NK-92 treated with Interleukin-12 subunit alpha and Interleukin-12 subunit beta, amount 100 ng/mL, for 24 hours (cell line): Measurements from ENCODE around the gene PKD2.
"Not testable (repeated sequence)": the region's sequence is repeated elsewhere in the genome, so short reads cannot be mapped to it uniquely, and the experiment has no call there.

Experiments
- DNase-seq: peaks from one replicate; lab custom pipeline; 2025; lab: John Stamatoyannopoulos, UW

PKD2 gene

DNA sequence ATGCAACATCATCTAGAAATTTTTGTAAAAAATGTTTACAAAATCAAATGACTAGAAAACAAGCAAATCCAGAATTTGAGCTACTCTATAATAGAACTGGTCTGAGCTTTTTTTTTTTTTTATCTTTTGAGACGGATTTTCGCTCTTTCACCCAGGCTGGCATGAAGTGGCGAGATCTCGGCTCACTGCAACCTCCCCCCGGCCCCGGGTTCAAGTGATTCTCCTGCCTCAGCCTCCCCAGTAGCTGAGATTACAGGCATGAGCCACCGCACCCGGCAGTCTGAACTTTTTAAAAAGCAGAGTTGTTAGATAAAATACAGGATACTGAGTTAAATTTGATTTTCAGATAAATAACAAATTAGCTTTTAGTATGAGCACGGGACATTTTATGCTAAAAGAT lies 20.9 kb upstream of the PKD2 start:
- no peak for DNase-seq

DNA sequence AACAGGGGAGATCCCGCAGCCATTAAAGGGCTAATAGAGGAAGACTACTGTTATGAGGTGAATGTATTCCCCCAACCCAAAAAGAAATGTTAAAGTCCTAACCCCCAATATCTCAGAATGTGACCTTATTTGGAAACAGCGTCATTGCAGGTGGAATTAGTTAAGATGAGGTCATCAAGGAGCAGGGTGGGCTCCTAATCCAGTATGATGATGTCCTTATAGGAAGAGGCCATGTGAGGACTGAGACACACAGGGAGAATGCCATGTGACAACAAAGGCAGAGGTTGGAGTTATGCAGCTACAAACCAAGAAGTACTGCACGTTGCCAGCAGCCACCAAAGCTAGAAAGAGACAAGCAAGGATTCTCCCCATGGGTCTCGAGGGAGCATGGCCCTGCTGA lies 17.7 kb upstream of the PKD2 start:
- DNase-seq: no peak

DNA sequence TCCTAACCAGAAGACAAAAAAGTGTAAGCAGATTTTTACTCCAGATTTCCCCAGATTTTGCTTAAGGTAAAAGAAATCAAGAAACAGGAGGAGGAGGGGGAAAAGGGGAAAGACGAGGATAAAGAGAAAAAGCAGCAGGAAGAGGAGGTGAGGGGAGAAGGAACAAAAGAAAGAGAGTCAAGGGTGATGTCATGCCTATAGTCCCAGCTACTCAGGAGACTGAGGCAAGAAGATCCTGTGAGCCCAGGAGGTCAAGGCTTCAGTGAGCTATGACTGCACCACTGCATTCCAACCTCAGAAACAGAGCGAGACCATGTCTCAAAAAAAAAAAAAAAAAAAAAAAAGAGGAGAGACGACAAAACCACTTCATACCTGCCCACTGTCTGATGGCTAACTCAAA lies 12.0 kb upstream of the PKD2 start:
- no peak for DNase-seq

DNA sequence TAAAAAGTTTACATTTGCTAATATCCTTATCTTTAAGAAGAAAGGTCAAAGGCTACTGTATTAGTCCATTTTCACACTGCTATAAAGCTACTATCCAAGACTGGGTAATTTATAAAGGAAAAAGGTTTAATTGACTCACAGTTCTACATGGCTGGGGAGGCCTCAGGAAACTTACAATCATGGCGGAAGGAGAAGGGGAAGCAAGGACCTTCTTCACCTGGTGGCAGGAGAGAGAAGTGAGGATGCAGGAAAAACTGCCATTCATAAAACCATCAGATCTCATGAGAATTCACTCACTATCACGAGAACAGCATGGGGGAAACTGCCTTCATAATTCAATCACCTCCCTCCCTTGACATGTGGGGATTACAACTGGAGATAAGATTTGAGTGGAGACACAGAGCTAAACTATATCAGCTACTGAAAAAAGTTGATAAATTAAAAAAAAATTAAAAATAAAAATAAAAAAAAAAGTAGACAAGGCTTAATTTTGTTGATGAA lies 8.2 kb upstream of the PKD2 start:
- not testable (repeated sequence) for DNase-seq

DNA sequence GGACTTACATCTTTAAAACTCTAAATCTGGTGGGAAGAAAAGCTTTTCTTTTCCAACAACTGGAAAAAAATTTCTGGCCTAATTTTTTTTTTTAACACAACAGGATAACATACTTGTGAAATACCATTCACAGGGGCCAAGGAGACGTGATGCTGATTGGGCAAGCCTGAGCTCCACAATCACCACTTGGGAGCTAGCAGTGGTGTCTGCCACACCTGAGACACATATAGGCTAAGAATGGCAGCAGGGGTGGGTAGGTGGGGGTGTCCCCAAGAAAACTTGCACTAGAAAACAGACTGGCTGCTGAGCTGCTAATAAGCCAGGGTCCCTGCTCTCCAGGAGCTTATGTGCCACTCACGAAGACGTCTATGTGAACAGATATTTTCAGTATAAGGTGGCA lies 5.6 kb upstream of the PKD2 start:
- DNase-seq: no peak

DNA sequence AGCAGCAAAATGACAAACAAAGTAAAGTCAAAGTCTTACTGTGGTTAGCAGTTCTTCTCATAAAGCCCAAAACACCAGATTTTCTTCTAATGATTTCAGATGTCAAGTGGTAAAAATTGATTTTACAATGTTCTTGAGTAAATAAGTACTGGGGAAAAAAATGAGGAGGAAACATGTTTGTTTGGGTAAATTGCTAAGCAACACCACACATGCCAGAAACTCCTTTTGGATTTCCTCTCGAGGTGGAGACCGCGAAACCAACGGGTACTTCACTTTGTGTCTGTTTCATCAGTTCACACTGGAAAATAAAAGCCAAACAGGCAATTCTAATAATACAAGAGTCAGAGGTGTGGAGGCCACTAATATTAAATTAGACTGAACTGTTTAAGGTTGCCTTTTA lies 4.6 kb upstream of the PKD2 start:
- no peak for DNase-seq

DNA sequence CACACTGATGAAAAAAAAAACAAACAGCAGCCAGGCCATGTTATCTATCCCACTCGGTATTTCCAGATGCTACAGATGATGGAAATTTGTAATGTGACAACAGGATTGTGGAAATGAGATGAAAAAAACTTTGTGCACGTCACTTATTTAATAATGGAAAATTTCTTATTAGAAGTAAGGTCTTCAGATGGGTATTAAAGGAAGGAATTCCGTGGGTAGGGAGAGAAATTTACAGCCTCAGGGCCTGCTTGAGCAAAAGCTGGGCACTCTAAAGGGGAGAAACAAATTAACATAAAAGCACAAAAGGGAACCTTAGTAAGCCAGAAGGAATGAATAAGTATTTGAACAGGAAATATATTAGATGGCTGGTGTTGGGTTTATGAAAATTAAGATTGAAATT lies 4.2 kb upstream of the PKD2 start:
- DNase-seq: no peak

DNA sequence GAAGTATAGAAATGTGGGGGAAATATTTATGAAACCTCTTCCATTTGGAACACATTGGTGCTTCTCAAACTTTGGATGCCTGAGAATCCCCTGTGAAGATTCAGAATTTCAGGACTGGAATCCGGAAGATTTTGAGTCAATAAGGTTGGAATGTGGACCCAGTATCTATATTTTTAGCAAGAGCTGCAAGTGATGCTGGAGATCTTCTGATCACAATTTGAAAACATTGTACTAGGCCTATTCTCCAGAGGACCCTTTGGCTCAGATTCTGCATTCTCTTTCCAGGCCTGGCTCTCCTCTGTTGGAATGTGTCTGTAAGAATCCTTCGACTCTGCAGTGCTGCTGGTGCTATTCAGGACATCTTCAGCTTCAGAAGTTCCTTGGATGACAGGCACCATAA lies 2.4 kb upstream of the PKD2 start:
- no peak for DNase-seq

DNA sequence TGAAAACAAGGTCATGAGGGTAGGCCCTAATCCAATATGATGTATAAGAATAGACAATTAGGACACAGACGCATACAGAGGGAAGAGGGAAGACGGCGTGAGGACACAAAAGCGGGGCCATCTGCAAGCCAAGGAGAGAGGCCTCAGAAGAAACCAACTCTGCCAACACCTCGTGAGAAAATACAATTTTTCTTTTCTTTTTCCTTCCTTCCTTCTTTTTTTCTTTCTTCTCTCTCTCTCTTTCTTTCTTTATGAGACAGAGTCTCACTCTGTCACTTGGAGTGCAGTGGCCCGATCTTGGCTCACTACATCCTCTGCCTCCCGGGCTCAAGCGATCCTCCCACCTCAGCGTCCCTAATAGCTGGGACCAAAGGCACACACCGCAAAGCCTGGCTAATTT lies 1.5 kb upstream of the PKD2 start:
- DNase-seq: no peak

DNA sequence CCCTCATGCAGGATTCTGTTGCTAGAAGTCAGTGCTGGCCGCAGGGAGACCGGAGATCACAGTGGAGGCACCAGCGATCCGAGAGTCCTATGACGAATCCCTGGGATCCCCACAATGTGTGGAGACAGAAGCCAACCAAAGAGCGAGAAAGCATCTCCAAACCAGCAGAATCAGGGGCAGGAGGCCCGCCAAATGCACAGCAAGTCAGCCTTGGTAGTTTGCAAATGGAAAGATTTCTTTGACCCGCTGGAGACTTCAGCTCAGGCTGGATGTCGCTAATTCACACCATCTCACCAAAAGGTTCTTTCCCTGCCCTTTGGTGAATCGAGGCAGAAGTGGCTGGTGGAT lies 505 bp upstream of the PKD2 start:
- DNase-seq: no peak

DNA sequence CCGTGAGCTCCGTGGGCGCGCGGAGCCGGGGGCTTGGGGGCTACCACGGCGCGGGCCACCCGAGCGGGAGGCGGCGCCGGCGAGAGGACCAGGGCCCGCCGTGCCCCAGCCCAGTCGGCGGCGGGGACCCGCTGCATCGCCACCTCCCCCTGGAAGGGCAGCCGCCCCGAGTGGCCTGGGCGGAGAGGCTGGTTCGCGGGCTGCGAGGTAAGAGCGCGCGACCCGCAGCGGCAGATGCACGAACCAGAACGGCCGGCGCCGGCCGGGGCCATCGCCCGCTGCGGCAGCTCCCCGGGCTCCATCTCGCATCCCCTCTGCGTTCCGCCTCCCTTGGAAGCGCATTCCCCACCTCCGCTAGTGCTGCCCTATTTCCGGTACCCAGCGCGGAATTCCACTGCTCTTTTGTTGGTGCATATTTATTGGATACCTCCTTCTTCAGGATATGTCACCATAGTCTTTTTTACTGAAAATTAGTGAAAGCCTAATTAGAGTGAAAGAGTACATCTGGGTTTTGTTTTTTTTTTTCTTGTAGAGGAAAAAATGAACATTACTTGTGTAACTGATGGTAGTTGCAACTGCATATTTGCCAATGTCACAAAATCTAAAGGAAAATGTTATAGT lies 797 bp downstream of the PKD2 start:
- DNase-seq: no peak

DNA sequence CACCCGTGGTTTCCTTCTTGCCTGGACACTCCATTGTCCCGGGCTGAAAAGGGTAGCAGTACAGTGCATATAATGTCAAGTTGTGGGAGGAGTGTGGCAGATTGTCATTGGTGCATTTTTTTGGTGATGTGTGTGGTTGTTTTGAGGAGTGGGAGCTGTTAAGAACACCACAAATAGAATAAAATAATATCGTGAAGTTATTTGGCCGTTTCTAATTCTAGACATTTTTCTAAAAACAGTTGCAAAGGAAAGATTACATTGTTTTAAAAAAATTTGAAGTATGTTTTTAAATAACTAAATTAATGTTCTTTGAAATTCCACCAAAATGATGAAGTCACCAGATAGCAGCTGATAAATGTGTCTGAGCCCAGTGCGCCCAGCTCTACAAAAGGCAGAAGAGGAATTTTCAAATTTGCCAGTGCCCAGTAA lies 1.3 kb downstream of the PKD2 start:
- DNase-seq: no peak

DNA sequence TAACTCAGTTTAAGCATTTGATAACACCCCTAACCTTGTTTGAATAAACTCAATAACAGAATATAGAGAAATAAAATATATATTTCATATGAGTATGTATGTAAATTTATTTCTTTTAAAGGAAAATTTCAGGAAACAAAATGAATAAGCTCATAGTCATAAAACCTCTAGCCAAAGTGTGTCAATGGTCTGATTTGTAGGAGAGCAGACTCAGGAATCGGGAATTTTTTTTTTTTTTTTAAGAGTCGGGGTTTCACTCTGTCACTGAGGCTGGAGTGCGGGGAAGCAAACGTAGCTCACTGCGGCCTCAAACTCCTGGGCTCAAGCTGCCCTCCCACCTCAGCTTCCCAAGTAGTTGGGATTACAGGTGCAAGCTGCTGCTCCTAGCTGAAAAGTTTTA lies 2.4 kb downstream of the PKD2 start:
- DNase-seq: no peak

DNA sequence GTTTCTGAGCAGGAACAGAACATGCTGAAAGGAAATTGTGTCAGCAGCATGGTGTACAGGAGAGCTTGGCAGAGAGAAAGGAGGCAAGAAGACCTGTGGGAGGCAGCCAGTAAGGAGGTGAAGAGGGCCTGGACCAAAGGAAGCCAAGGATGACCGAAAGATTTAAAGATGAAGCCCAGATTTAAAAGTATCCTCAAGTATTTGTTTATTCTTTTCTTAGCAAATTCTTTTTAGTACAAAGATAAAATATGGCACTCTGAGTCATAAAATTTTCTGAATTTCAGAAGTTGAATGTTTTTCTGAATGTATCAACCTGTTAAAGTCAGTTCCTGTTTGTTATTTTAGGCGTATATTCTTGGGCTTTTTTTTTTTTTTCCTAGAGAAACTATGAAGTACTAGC lies 3.5 kb downstream of the PKD2 start:
- DNase-seq: no peak

DNA sequence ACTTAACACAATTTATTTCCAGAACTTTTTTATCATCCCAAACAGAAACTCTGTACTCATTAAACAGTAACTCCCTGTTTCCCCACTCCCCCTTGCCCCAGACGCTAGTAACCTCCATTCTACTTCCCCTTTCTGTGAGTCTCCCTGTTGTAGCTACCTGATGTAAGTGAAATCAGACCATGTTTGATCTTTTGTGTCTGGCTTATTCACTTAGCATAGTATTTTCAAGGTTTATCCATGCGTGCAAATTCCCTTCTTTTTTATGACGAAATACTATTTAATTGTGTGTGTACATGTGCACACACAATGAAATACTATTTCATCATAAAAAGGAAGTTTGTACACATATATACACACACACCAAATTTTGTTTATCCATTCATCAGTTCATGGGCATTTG lies 5.2 kb downstream of the PKD2 start:
- DNase-seq: no peak

DNA sequence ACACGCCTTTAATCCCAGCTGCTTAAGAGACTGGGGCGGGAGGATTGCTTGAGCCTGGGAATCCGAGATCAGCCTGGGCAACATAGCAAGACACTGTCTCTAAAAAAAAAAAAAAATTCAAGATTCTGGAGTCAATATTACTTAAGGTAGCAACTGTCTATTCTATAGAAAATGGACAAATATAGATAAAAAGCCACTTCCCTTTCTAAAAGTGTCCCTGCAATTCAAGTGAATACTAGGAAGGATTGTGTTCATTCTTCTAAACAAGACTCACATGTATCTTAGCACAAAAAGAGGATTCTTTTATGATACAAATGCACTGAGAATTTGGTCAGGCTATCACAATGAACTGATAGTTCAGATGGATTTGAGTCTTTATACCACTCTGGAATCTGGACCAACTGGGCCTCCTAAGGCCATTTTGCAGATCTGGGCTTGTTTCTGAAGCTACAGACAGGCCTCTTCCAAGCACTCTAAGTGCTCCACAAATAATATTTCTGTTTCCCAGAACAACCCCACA lies 7.0 kb downstream of the PKD2 start:
- no peak for DNase-seq

DNA sequence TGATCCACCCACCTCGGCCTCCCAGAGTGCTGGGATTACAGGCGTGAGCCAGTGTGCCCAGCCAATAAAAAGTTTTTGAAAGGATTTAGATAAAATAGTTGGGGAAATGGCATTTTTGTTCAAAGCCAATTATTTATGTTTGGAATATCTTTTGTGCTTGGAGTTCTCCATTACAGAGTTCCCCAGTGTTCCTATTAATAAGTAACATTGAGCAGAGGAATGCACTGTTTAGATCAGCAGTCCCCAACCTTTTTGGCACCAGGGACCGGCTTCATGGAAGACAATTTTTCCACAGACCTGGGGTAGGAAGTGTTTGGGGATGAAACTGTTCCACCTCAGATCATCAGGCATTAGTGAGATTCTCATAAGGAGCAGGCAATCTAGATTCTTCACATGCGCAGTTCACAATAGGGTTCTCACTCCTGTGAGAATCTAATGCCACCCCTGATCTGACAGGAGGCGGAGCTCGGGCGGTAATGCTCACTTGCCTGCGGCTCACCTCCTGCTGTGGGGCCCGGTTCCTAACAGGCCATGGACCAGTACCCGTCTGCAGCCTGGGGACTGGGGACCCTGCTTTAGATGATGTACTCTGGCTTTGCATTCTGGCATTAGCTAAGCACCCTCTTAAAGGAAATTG lies 8.3 kb downstream of the PKD2 start:
- no peak for DNase-seq

DNA sequence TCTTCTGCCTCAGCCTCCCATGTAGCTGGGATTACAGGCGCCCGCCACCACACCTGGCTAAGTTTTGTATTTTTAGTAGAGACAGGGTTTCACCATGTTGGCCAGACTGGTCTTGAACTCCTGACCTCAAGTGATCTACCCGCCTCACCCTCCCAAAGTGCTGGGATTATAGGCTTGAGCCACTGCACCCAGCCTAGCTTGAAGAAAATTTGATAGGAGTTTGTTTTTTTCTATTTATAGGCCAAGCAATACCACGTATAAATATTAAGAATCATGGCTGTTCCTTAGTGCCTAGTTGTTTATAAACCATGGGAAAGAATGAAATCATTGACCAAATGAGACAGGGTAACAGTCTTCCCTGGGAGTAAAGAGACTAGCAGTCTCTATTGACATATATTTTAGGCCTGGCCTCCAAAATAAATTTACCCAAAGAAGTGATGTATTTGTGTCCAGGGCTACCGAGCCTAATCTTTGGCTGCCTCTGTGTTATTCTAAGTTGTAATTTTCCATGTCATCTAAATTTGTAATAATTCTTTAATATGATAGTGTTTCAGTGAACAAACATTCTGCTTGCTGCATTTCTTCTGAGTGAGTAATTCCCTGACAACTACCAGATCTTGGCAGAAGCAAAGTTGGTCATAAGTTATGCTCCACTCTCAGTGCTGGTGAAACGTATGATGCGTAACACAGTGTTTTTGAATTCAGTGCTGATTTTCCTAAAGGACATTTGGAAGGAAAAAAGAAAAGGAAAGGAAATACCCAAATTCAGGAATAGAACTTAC lies 10.3 kb downstream of the PKD2 start:
- DNase-seq: no peak

DNA sequence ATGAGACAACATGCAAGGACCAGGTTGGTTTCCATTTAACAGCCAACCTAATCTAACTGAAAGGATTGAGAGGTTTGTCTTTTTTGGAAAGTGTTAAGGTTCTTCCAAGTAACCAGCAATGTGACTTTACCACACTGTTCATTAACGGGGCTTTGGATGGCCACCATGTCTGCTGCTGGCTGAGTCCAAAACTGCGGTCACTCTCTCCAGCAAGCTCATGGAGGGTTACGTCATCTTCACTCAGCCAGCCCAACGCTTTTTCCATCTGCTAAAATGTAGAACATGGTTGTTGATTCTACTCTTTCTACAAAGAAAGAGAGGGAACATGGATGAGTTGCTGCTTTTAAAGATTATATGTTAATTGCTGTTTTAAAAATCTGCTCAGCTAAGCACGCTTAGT lies 11.0 kb downstream of the PKD2 start:
- no peak for DNase-seq

DNA sequence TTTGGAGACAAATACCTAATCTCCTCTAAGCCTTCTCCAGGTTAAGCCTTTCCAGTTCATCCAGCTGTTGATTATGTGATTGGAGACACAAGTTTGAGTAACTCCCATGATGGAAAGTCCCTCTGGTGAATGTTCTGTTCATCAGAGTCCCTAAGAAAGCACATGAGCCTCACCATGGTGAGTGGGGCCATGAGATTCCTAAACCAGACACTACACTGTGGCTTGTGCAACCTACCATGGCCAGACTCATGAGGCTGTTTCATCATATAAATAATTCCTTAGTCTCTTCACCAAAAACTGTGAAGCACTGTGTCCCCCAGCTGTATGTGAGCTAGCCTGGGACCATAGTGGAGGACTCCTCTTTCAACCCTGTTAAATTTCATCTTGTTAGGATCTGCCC lies 14.4 kb downstream of the PKD2 start:
- DNase-seq: no peak

DNA sequence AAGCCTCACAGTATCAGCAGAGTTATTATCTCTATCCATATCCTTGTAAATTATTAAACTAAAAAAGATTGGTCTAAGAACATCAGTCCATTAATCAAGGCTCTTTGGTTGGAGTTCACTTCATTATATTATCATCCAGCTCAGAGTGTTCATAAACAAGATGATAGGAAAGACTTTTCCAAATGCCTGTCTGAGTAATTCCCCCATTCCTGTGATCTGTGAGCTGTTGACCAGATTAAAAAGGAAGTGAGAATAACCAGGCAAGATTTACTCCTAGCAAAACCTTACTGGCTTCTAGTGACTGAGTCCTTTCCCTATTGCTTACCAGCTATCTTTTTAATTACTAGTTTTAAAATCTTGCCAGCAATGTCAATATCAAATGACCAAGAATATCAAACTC lies 14.9 kb downstream of the PKD2 start:
- DNase-seq: no peak

DNA sequence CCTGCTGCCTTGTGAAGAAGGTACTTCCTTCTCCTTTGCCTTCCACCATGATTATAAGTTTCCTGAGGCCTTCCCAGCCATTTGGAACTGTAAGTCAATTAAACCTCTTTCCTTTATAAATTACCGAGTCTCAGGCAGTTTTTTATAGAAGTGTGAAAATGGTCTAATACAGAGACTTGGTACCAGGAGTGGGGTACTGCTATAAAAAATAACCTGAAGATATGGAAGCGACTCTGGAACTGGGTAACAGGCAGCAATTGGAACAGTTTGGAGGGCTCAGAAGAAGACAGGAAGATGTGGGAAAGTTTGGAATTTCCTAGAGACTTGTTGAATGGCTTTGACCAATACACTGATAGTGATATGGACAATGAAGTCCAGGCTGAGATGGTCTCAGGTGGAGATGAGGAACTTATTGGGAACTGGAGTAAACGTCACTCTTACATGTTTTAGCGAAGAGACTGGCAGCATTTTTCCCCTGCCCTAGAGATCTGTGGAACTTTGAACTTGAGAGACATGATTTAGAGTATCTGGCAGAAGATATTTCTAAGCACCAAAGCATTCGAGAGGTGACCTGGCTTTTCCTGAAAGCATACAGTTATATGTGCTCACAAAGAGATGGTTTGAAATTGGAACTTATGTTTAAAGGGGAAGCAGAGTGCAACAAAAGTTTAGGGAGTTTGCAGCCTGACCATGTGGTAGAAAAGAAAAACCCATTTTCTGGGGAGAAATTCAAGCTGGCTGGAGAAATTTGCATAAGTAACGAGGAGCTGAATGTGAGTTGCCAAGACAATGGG lies 18.6 kb downstream of the PKD2 start:
- not testable (repeated sequence) for DNase-seq
